IMR-90 (cell line): Measurements from ENCODE around the gene CACNA2D3. TPM values are rescaled to one million over a fixed set of nuclear protein-coding genes. Genes with fewer than 3 reads are reported as not detected.

Source experiments
- ATAC-seq: fragments of 200-7000 bp; cut with Tn5 transposase; 2 replicates; pipeline ENCODE4 v1.9.1; 2020; ENCODE audit warnings: low read depth, mild to moderate bottlenecking, moderate library complexity
- BruUV-seq: library from RNA; stranded (reverse); fragments of 400-500 nt; replicated peaks from 2 replicates; lab custom pipeline; 2021; lab: Mats Ljungman, UMichigan
- CTCF ChIA-PET: fragments of 300-600 bp; formaldehyde crosslinking; extraction: SDS; loops from one replicate; lab custom pipeline; 2021; ENCODE audit warnings: antibody characterized with exemption; lab: Yijun Ruan, JAX
- POLR2A ChIA-PET: fragments of 300-600 bp; sonication (Branson Sonifier 250); formaldehyde crosslinking; loops from one replicate; lab custom pipeline; 2022; ENCODE audit warnings: antibody characterized with exemption; ENCODE audit not compliant: unreplicated experiment; lab: Charles Lee
- DNase-seq: peaks from one replicate; pipeline ENCODE4 v3.0.0; 2013
- H2AFZ ChIP-seq: replicated peaks from 2 replicates; pipeline ENCODE3; 2013; ENCODE audit warnings: low read length, mild to moderate bottlenecking; ENCODE audit not compliant: poor library complexity
- H2AK5ac ChIP-seq: 2 replicates; pipeline ENCODE4 v1.6.1; 2013; ENCODE audit warnings: low read depth, low read length, inconsistent platforms
- H2AK9ac ChIP-seq: replicated peaks from 2 replicates; pipeline ENCODE3; 2013; ENCODE audit warnings: mild to moderate bottlenecking, low read depth, low read length, moderate library complexity; ENCODE audit not compliant: poor library complexity
- H2BK120ac ChIP-seq: 2 replicates; pipeline ENCODE4 v1.6.1; 2013; ENCODE audit warnings: low read depth, low read length, inconsistent platforms
- H2BK15ac ChIP-seq: 3 replicates; pipeline ENCODE4 v1.6.1; 2013; ENCODE audit warnings: low read depth, low read length, inconsistent platforms
- H2BK20ac ChIP-seq: 2 replicates; pipeline ENCODE4 v1.6.1; 2013; ENCODE audit warnings: low read depth, mild to moderate bottlenecking, inconsistent platforms, low read length, moderate library complexity
- H2BK5ac ChIP-seq: 2 replicates; pipeline ENCODE4 v1.6.1; 2013; ENCODE audit warnings: mild to moderate bottlenecking, low read depth, low read length, inconsistent platforms; ENCODE audit not compliant: poor library complexity, severe bottlenecking
- H3K14ac ChIP-seq: replicated peaks from 2 replicates; pipeline ENCODE4 v1.6.1; 2013; ENCODE audit warnings: low read depth, low read length, inconsistent platforms
- H3K18ac ChIP-seq: 2 replicates; pipeline ENCODE4 v1.6.1; 2013; ENCODE audit warnings: low read depth, low read length, control low read depth
- H3K23ac ChIP-seq: 2 replicates; pipeline ENCODE4 v1.6.1; 2013; ENCODE audit warnings: low read depth, low read length, inconsistent platforms
- H3K27ac ChIP-seq: 2 replicates; pipeline ENCODE4 v1.5.1; 2013; ENCODE audit warnings: mild to moderate bottlenecking, control low read depth, low read length; ENCODE audit not compliant: insufficient read depth
- H3K27me3 ChIP-seq: 2 replicates; pipeline ENCODE4 v1.6.1; 2013; ENCODE audit warnings: low read length; ENCODE audit not compliant: control insufficient read depth, insufficient read depth
- H3K36me3 ChIP-seq: 2 replicates; pipeline ENCODE4 v1.6.1; 2013; ENCODE audit warnings: low read length, mixed read lengths; ENCODE audit not compliant: control insufficient read depth, insufficient read depth
- H3K4ac ChIP-seq: 2 replicates; pipeline ENCODE4 v1.6.1; 2013; ENCODE audit warnings: low read depth, low read length, inconsistent platforms
- H3K4me1 ChIP-seq: 2 replicates; pipeline ENCODE4 v1.6.1; 2013; ENCODE audit warnings: low read length, mixed read lengths; ENCODE audit not compliant: control insufficient read depth, insufficient read depth
- H3K4me2 ChIP-seq: 2 replicates; pipeline ENCODE4 v1.6.1; 2013; ENCODE audit warnings: low read depth, mild to moderate bottlenecking, control low read depth, low read length, moderate library complexity
- H3K4me3 ChIP-seq: 2 replicates; pipeline ENCODE4 v1.5.1; 2013; ENCODE audit warnings: low read depth, mild to moderate bottlenecking, control low read depth, low read length, moderate library complexity; ENCODE audit not compliant: insufficient read depth
- H3K56ac ChIP-seq: 2 replicates; pipeline ENCODE4 v1.6.1; 2013; ENCODE audit warnings: low read length, inconsistent platforms; ENCODE audit not compliant: insufficient read depth; ENCODE audit errors: extremely low read depth
- H3K79me1 ChIP-seq, 2 experiments: 2 replicates each; pipeline ENCODE4 v1.6.1; 2013; ENCODE audit warnings: low read length in 2 of 2, inconsistent platforms in 1 of 2, low read depth in 1 of 2
- H3K9ac ChIP-seq: 2 replicates; pipeline ENCODE4 v1.6.1; 2013; ENCODE audit warnings: low read depth, low read length, control low read depth
- H3K9me1 ChIP-seq: 2 replicates; pipeline ENCODE4 v1.6.1; 2013; ENCODE audit warnings: low read length, inconsistent platforms; ENCODE audit not compliant: insufficient read depth
- H3K9me3 ChIP-seq: 2 replicates; pipeline ENCODE4 v1.6.1; 2013; ENCODE audit warnings: low read length; ENCODE audit not compliant: control insufficient read depth, insufficient read depth
- H4K20me1 ChIP-seq: 2 replicates; pipeline ENCODE4 v1.6.1; 2013; ENCODE audit warnings: low read length, inconsistent platforms; ENCODE audit not compliant: insufficient read depth
- H4K5ac ChIP-seq: 2 replicates; pipeline ENCODE4 v1.6.1; 2013; ENCODE audit warnings: mild to moderate bottlenecking, low read depth, low read length, control low read depth
- H4K8ac ChIP-seq, 2 experiments: 2 replicates each; pipeline ENCODE4 v1.6.1; 2013; ENCODE audit warnings: low read depth in 2 of 2, low read length in 2 of 2, control low read depth in 1 of 2, inconsistent platforms in 1 of 2
- H4K91ac ChIP-seq: 2 replicates; pipeline ENCODE4 v1.6.1; 2013; ENCODE audit warnings: low read depth, low read length, inconsistent platforms; ENCODE audit not compliant: insufficient read depth
- USF2 ChIP-seq: fragments of 150-350 bp; IDR thresholded peaks from 2 replicates; pipeline ENCODE4 v1.6.1; 2017; ENCODE audit warnings: mild to moderate bottlenecking, antibody characterized with exemption, low read length, low read depth
- WGBS, 2 experiments: methylation state at CpG; one replicate each; pipeline versions ENCODE4 v1.1.5 to v1.1.7; 2013; ENCODE audit warnings: missing lambda C conversion rate in 2 of 2; ENCODE audit not compliant: insufficient read length in 1 of 2; ENCODE audit errors: extremely low coverage in 2 of 2; 5-methylcytosine and 5-hydroxymethylcytosine counted together
- dilution Hi-C: fragments of 300-500 bp; cut with HindIII; formaldehyde crosslinking; loops from one replicate; pipeline ENCODE4 v1.14.3; 2018; ENCODE audit warnings: low sequenced_read_pairs; ENCODE audit not compliant: unreplicated experiment
- in situ Hi-C: fragments of 300-500 bp; cut with MboI; formaldehyde crosslinking; loops from 3 replicates; pipeline ENCODE4 v1.14.3; 2019; ENCODE audit warnings: low sequenced_read_pairs, inconsistent platforms, mixed read lengths
- intact Hi-C: fragments of 100-400 bp; cut with micrococcal nuclease; formaldehyde crosslinking; loops from 2 replicates; pipeline ENCODE4 v1.10.0; 2022
- polyA plus RNA-seq, 3 experiments: library from polyadenylated mRNA; depleted of rRNA; stranded (reverse); fragments of >200 nt; gene quantifications; 2 replicates each; pipeline ENCODE4 v1.2.3, GENCODE V29; 2012; ENCODE audit warnings: low replicate concordance in 1 of 3
- total RNA-seq: library from RNA; depleted of rRNA; stranded (reverse); fragments of >200 nt; gene quantifications from 2 replicates; pipeline ENCODE4 v1.2.3, GENCODE V29; 2012

The CACNA2D3 gene
- total and polyA plus RNA-seq, 2 of the 4 experiments (the other 2 are of a cell fraction): 0.36 to 0.41 TPM

- Histone ChIP-seq H2AFZ (no peak overlapping the region), H3K36me3 (no peaks in the 10 kb centered on the region), H3K23ac (no peak overlapping the region), H4K20me1 (no peaks in the 10 kb centered on the region), H4K5ac (no peak overlapping the region), H3K79me1 (no peaks in the 10 kb centered on the region), H3K56ac (no peak overlapping the region), H3K4ac (no peak overlapping the region), H2AK9ac (no peak overlapping the region), H3K18ac (no peak overlapping the region), H3K9ac (no peak overlapping the region), H4K91ac (no peak overlapping the region), H3K27me3 (no peaks in the 10 kb centered on the region), H3K4me1 (no peaks in the 10 kb centered on the region), H3K9me3 (peaks cover 3% of the 10 kb centered on the region; the same call in 1 of the 2 replicates), H3K4me3 (no peak overlapping the region), H2AK5ac (no peak overlapping the region), H4K8ac (no peak overlapping the region), H3K27ac (no peak overlapping the region), H2BK5ac (no peak overlapping the region), H2BK120ac (no peak overlapping the region), H3K14ac (no peak overlapping the region), H3K9me1 (no peaks in the 10 kb centered on the region), H3K4me2 (no peak overlapping the region), H2BK20ac (no peak overlapping the region), H2BK15ac (no peak overlapping the region)
- CTCF ChIA-PET: no interaction called here
- intact Hi-C loops (no loop called here), dilution Hi-C loops (no loop called here), in situ Hi-C loops (no loop called here)
- no TSS peak for BruUV-seq
- ATAC-seq (no peak), DNase-seq (no peak)
- POLR2A ChIA-PET: no interaction called here
- WGBS, 2 experiments: 40% methylated on average over 1 of the region's 11 CpGs; no CpG with 5 or more reads in 1 of the 2 experiments
- TF ChIP-seq USF2: no peak
These were observed 500.3 kb downstream of the CACNA2D3 start for GRCh38 chr3:54622678-54623077.
